OCI-LY7 (cell line): ENCODE results near the gene EPB41L2.

Source experiments
- CTCF ChIP-seq: fragments of 200-600 bp; sonication (generic); conservative IDR thresholded peaks from 2 replicates; pipeline ENCODE4 v1.5.1; 2014; ENCODE audit warnings: mild to moderate bottlenecking, antibody characterized with exemption, low read length, moderate library complexity, mixed read lengths
- EZH2phosphoT487 ChIP-seq: fragments of 200-600 bp; sonication (generic); IDR thresholded peaks from 2 replicates; pipeline ENCODE4 v1.6.1; 2018; ENCODE audit warnings: low read depth, borderline replicate concordance, mild to moderate bottlenecking, mixed run types, antibody characterized with exemption, low read length, moderate library complexity, mixed read lengths

GRCh38 chr6:130994319-130995097 lies 68.5 kb downstream of the EPB41L2 start:
- TF ChIP-seq CTCF (no peak), EZH2phosphoT487 (no peak)
